Activated CD8-positive, alpha-beta memory T cell treated with anti-CD3 and anti-CD28 coated beads, Interleukin-2, amount 50 U/mL, for 24 hours (primary cell): ENCODE data around the gene PAPSS2.
"Not testable (repeated sequence)": the region's sequence is repeated elsewhere in the genome, so short reads cannot be mapped to it uniquely, and the experiment has no call there.

Experiments
- DNase-seq: peaks from one replicate; pipeline ENCODE4 v3.0.0-alpha.2; 2020; ENCODE audit errors: extremely low read depth

PAPSS2 gene

GRCh38 chr10:87705339-87705738, 45.7 kb downstream of the PAPSS2 start:
- DNase-seq: no peak

GRCh38 chr10:87706731-87707130, 47.1 kb downstream of the PAPSS2 start:
- DNase-seq: no peak

GRCh38 chr10:87707254-87707653, 47.6 kb downstream of the PAPSS2 start:
- no peak for DNase-seq

- no peak for DNase-seq
Measured at GRCh38 chr10:87712913-87713616, 53.4 kb downstream of the PAPSS2 start.

GRCh38 chr10:87713707-87714106, 54.0 kb downstream of the PAPSS2 start:
- DNase-seq: no peak

- DNase-seq: no peak
Measured at GRCh38 chr10:87715552-87716347, 56.1 kb downstream of the PAPSS2 start.

- DNase-seq: no peak
Measured at GRCh38 chr10:87716348-87716670, 56.6 kb downstream of the PAPSS2 start.

GRCh38 chr10:87720665-87721064, 61.0 kb downstream of the PAPSS2 start:
- DNase-seq: no peak

- no peak for DNase-seq
Measured at GRCh38 chr10:87721781-87722180, 62.1 kb downstream of the PAPSS2 start.

- DNase-seq: no peak
Measured at GRCh38 chr10:87722716-87723115, 63.0 kb downstream of the PAPSS2 start.

GRCh38 chr10:87723500-87723899, 63.8 kb downstream of the PAPSS2 start:
- DNase-seq: no peak

- no peak for DNase-seq
Measured at GRCh38 chr10:87724789-87725188, 65.1 kb downstream of the PAPSS2 start.

- no peak for DNase-seq
Measured at GRCh38 chr10:87729940-87730339, 70.3 kb downstream of the PAPSS2 start.

- no peak for DNase-seq
Measured at GRCh38 chr10:87733081-87733480, 73.4 kb downstream of the PAPSS2 start.

- no peak for DNase-seq
Measured at GRCh38 chr10:87734987-87735827, 75.5 kb downstream of the PAPSS2 start.

GRCh38 chr10:87738253-87738652, 78.6 kb downstream of the PAPSS2 start:
- not testable (repeated sequence) for DNase-seq

- no peak for DNase-seq
Measured at GRCh38 chr10:87739703-87740102, 80.0 kb downstream of the PAPSS2 start.

- no peak for DNase-seq
Measured at GRCh38 chr10:87740254-87740655, 80.6 kb downstream of the PAPSS2 start.

GRCh38 chr10:87742992-87743610, 83.4 kb downstream of the PAPSS2 start:
- DNase-seq: not testable (repeated sequence)

GRCh38 chr10:87744606-87745005, 84.9 kb downstream of the PAPSS2 start:
- no peak for DNase-seq

GRCh38 chr10:87746911-87747310, 87.2 kb downstream of the PAPSS2 start:
- no peak for DNase-seq

- DNase-seq: not testable (repeated sequence)
Measured at GRCh38 chr10:87748244-87748643, 88.6 kb downstream of the PAPSS2 start.
